Activated CD8-positive, alpha-beta memory T cell treated with anti-CD3 and anti-CD28 coated beads, Interleukin-2, amount 10 ng/mL, durations not matched to agents 7 days and 5 days (primary cell): Measurements from ENCODE around the gene ERMAP. TPM values are rescaled to one million over a fixed set of nuclear protein-coding genes. Genes with fewer than 3 reads are reported as not detected.
"Not testable (repeated sequence)": the region's sequence is repeated elsewhere in the genome, so short reads cannot be mapped to it uniquely, and the experiment has no call there.

ENCODE experiments used
- ATAC-seq: fragments of 150-1000 bp; cut with Tn5 transposase; one replicate; pipeline ENCODE4 v1.10.0; 2021; ENCODE audit warnings: moderate library complexity
- CTCF ChIA-PET: fragments of 350-600 bp; sonication (Branson Sonifier 250); formaldehyde crosslinking; loops from one replicate; lab custom pipeline; 2021; ENCODE audit warnings: antibody characterized with exemption; lab: Charles Lee
- DNase-seq: peaks from one replicate; pipeline ENCODE4 v3.0.0-alpha.2; 2020
- H3K27ac Mint-ChIP-seq: one replicate; pipeline ENCODE4 v1.8.0; 2021; ENCODE audit warnings: mild to moderate bottlenecking, mixed read lengths
- H3K27me3 Mint-ChIP-seq: one replicate; pipeline ENCODE4 v1.8.0; 2021; ENCODE audit warnings: mixed read lengths
- H3K36me3 Mint-ChIP-seq: one replicate; pipeline ENCODE4 v1.8.0; 2021; ENCODE audit warnings: mild to moderate bottlenecking, mixed read lengths
- H3K4me1 Mint-ChIP-seq: one replicate; pipeline ENCODE4 v1.8.0; 2021; ENCODE audit warnings: mixed read lengths
- H3K4me3 Mint-ChIP-seq: one replicate; pipeline ENCODE4 v1.8.0; 2021; ENCODE audit warnings: mild to moderate bottlenecking, moderate library complexity, mixed read lengths
- H3K9me3 Mint-ChIP-seq: one replicate; pipeline ENCODE4 v1.8.0; 2022; ENCODE audit warnings: low read depth, mixed read lengths
- total RNA-seq, 2 experiments: library from RNA; stranded (reverse); gene quantifications; one replicate each; pipeline ENCODE4 v1.2.3, GENCODE V29; 2021

Gene ERMAP
- total RNA-seq, 2 experiments from 2014 or later = 3.7 to 4.1 TPM

DNA sequence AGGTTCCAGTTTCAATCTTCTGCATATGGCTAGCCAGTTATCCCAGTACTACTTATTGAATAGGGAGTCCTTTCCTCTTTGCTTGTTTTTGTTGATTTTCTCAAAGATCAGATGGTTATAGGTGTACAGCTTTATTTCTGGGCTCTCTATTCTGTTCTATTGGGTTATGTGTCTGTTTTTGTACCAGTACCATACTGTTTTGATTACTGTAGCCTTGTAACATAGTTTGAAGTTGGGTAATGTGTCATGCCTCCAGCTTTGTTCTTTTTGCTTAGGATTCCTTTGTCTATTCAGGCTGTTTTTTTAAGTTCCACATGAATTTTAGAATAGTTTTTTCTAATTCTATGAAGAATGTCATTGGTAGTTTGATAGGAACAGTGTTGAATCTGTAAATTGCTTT, 56.2 kb downstream of the ERMAP start:
- H3K9me3 Mint-ChIP-seq, DNase-seq, H3K4me1 Mint-ChIP-seq, CTCF ChIA-PET, ATAC-seq, H3K27ac Mint-ChIP-seq, H3K36me3 Mint-ChIP-seq, H3K4me3 Mint-ChIP-seq: not testable (repeated sequence)
- peaks cover 23% of the 10 kb centered on the region for H3K27me3 Mint-ChIP-seq

DNA sequence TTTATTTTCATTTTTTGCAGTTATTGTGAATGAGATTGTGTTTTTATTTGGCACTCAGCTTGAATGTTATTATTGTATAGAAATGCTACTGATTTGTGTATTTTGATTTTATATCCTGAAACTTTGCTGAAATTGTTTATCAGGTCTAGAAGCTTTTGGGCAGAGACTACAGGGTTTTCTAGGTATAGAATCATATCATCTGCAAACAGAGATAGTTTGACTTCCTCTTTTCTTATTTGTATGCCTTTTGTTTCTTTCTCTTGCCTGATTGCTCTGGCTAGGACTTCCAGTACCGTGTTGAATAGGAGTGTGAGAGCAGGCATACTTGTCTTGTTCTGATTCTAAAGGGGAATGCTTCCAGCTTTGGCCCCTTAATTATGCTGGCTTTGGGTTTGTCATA, 56.7 kb downstream of the ERMAP start:
- Mint-ChIP-seq H3K4me1 (no peaks in the 10 kb centered on the region), H3K9me3 (peaks cover 3% of the 10 kb centered on the region), H3K27me3 (peaks cover 23% of the 10 kb centered on the region), H3K27ac (no peak overlapping the region), H3K4me3 (no peak overlapping the region), H3K36me3 (peaks cover 8% of the 10 kb centered on the region)
- ATAC-seq = no peak
- CTCF ChIA-PET = interaction anchor here (0.6 kb wide), 1 partner anchor 84 kb away, joined by 3 read pairs; no protein-coding TSS in a partner anchor
- DNase-seq = no peak

- Mint-ChIP-seq H3K4me1 (no peaks in the 10 kb centered on the region), H3K36me3 (peaks cover 10% of the 10 kb centered on the region), H3K27ac (no peak overlapping the region), H3K27me3 (peaks cover 25% of the 10 kb centered on the region), H3K9me3 (peaks cover 3% of the 10 kb centered on the region), H3K4me3 (no peak overlapping the region)
- ATAC-seq (no peak), DNase-seq (no peak)
- CTCF ChIA-PET = no interaction called here
Observed at GRCh38 chr1:42876009-42876408, 59.1 kb downstream of the ERMAP start.

- H3K9me3 Mint-ChIP-seq = peaks cover 3% of the 10 kb centered on the region
- CTCF ChIA-PET = interaction anchor here (0.6 kb wide), 1 partner anchor 1538 kb away, joined by 3 read pairs; no protein-coding TSS in a partner anchor
- H3K27me3 Mint-ChIP-seq = peaks cover 27% of the 10 kb centered on the region
- DNase-seq = no peak
- no peak overlapping the region for H3K4me3 Mint-ChIP-seq
- H3K36me3 Mint-ChIP-seq = peaks cover 10% of the 10 kb centered on the region
- no peaks in the 10 kb centered on the region for H3K4me1 Mint-ChIP-seq
- H3K27ac Mint-ChIP-seq = no peak overlapping the region
- ATAC-seq = no peak
Observed at GRCh38 chr1:42877380-42877779, 60.5 kb downstream of the ERMAP start.

DNA sequence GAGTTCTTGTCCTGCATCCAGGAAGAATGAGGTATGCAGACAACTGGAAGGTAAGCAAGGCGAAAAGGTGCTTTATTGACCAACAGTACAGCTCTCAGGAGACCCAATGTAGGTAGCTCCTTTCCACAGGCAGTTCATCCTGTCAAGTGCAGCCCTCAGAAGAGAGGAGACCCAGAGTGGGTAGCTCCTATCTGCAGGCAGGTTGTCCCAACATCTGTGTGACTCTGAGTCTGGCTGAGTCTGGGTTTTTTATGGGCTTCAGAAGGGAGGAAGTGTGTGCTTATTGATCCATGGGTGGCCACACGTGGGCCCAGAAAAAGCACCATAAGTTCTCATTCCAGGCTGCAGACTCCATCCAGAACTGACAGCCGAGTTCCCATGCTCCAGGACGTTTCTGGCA, 63.5 kb downstream of the ERMAP start:
- no peak for DNase-seq
- no peak for ATAC-seq
- Mint-ChIP-seq H3K9me3 (no peaks in the 10 kb centered on the region), H3K4me3 (no peak overlapping the region), H3K27ac (no peak overlapping the region), H3K36me3 (peaks cover 1% of the 10 kb centered on the region), H3K4me1 (no peaks in the 10 kb centered on the region), H3K27me3 (peaks cover 31% of the 10 kb centered on the region)
- CTCF ChIA-PET = no interaction called here

- Mint-ChIP-seq H3K4me3 (no peak overlapping the region), H3K4me1 (no peaks in the 10 kb centered on the region), H3K36me3 (no peaks in the 10 kb centered on the region), H3K27me3 (peaks cover 14% of the 10 kb centered on the region), H3K9me3 (no peaks in the 10 kb centered on the region), H3K27ac (no peak overlapping the region)
- CTCF ChIA-PET = interaction anchor here (0.8 kb wide), 1 partner anchor 187 kb away, joined by 3 read pairs; no protein-coding TSS in a partner anchor
- DNase-seq (no peak), ATAC-seq (no peak)
Observed at GRCh38 chr1:42886046-42886739, 69.3 kb downstream of the ERMAP start.

- no peaks in the 10 kb centered on the region for H3K9me3 Mint-ChIP-seq
- DNase-seq = no peak
- no peak overlapping the region for H3K4me3 Mint-ChIP-seq
- no peak for ATAC-seq
- peaks cover 12% of the 10 kb centered on the region for H3K27me3 Mint-ChIP-seq
- no peak overlapping the region for H3K27ac Mint-ChIP-seq
- CTCF ChIA-PET = interaction anchor here (0.8 kb wide), 1 partner anchor 187 kb away, joined by 3 read pairs; no protein-coding TSS in a partner anchor
- no peaks in the 10 kb centered on the region for H3K4me1 Mint-ChIP-seq
- H3K36me3 Mint-ChIP-seq = no peaks in the 10 kb centered on the region
Observed at GRCh38 chr1:42886800-42887199, 69.9 kb downstream of the ERMAP start.

- no peak overlapping the region for H3K27ac Mint-ChIP-seq
- ATAC-seq (no peak), DNase-seq (no peak)
- H3K36me3 Mint-ChIP-seq = no peaks in the 10 kb centered on the region
- CTCF ChIA-PET = no interaction called here
- H3K27me3 Mint-ChIP-seq = peaks cover 12% of the 10 kb centered on the region
- H3K4me1 Mint-ChIP-seq = peaks cover 2% of the 10 kb centered on the region
- no peaks in the 10 kb centered on the region for H3K9me3 Mint-ChIP-seq
- no peak overlapping the region for H3K4me3 Mint-ChIP-seq
Observed at GRCh38 chr1:42887366-42887765, 70.4 kb downstream of the ERMAP start.

- Mint-ChIP-seq H3K9me3 (no peaks in the 10 kb centered on the region), H3K4me1 (peaks cover 2% of the 10 kb centered on the region), H3K27ac (no peak overlapping the region), H3K4me3 (no peak overlapping the region), H3K27me3 (peaks cover 14% of the 10 kb centered on the region), H3K36me3 (no peaks in the 10 kb centered on the region)
- CTCF ChIA-PET = interaction anchor here (0.7 kb wide), 1 partner anchor 111 kb away, joined by 3 read pairs; no protein-coding TSS in a partner anchor
- DNase-seq (no peak), ATAC-seq (no peak)
Observed at GRCh38 chr1:42888013-42888633, 71.2 kb downstream of the ERMAP start.

DNA sequence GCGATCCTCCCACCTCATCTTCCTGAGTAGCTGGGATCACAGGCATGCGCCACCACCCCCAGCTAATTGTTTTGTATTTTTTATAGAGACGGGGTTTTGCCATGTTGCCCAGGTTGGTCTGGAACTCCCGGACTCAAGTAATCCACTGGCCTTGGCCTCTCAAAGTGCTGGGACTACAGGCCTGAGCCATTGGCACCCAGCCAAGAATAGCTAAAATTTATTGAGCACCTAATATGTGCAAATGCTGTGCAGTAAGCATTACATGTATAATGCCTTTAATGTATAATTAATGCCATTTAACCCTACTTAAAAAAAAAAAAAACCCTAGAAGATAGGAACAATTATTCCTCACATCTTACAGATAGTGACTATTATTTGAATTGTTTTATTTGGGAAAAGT, 72.3 kb downstream of the ERMAP start:
- no peaks in the 10 kb centered on the region for H3K9me3 Mint-ChIP-seq
- DNase-seq = no peak
- CTCF ChIA-PET = interaction anchor here (0.8 kb wide), 1 partner anchor 24 kb away, joined by 3 read pairs; no protein-coding TSS in a partner anchor

GRCh38 chr1:42891465-42892138, 74.7 kb downstream of the ERMAP start:
- DNase-seq = no peak

More for the DNA sequence above, 72.3 kb downstream of the ERMAP start:
- no peaks in the 10 kb centered on the region for H3K36me3 Mint-ChIP-seq
- H3K4me1 Mint-ChIP-seq = peaks cover 2% of the 10 kb centered on the region
- H3K27me3 Mint-ChIP-seq = peaks cover 10% of the 10 kb centered on the region
- H3K27ac Mint-ChIP-seq = no peak overlapping the region
- no peak overlapping the region for H3K4me3 Mint-ChIP-seq
- ATAC-seq = no peak

More at GRCh38 chr1:42891465-42892138, 74.7 kb downstream of the ERMAP start:
- Mint-ChIP-seq H3K36me3 (no peaks in the 10 kb centered on the region), H3K4me1 (peaks cover 2% of the 10 kb centered on the region), H3K4me3 (no peak overlapping the region), H3K27ac (no peak overlapping the region), H3K9me3 (no peaks in the 10 kb centered on the region), H3K27me3 (peaks cover 26% of the 10 kb centered on the region)
- CTCF ChIA-PET = interaction anchor here (1.0 to 1.4 kb wide), 2 partner anchors 25 to 182 kb away, joined by 3 to 4 read pairs; no protein-coding TSS in a partner anchor
- ATAC-seq = no peak
